Stomach (tissue), 4 donors: ENCODE measurements around the gene SPATA31E1.

Experiments used
- EP300 ChIP-seq: sonication (generic); formaldehyde crosslinking; IDR thresholded peaks from one replicate; pipeline ENCODE4 v1.6.1; 2017; ENCODE audit warnings: antibody characterized with exemption
- POLR2A ChIP-seq, 4 donors: fragments of 450-650 bp; IDR thresholded peaks; one replicate each; pipeline ENCODE4 v1.6.1; 2016; ENCODE audit warnings: antibody characterized with exemption in 4 of 4, control low read depth in 2 of 4, mild to moderate bottlenecking in 1 of 4, moderate library complexity in 1 of 4
- POLR2AphosphoS5 ChIP-seq, 3 donors: sonication (generic); formaldehyde crosslinking; IDR thresholded peaks; one replicate each; pipeline ENCODE4 v1.6.1; 2016; ENCODE audit warnings: antibody characterized with exemption in 3 of 3
- TF ChIP-seq, protein P1 (sequence below), 7 experiments: fragments of 450-650 bp in 4 of 7; fragments of 200-600 bp in 3 of 7; sonication (generic) in 3 of 7; IDR thresholded peaks; one replicate each; pipeline ENCODE4 v1.5.1; 2016 to 2019; ENCODE audit warnings: antibody characterized with exemption in 7 of 7, control low read depth in 2 of 7, mild to moderate bottlenecking in 1 of 7

DNA sequence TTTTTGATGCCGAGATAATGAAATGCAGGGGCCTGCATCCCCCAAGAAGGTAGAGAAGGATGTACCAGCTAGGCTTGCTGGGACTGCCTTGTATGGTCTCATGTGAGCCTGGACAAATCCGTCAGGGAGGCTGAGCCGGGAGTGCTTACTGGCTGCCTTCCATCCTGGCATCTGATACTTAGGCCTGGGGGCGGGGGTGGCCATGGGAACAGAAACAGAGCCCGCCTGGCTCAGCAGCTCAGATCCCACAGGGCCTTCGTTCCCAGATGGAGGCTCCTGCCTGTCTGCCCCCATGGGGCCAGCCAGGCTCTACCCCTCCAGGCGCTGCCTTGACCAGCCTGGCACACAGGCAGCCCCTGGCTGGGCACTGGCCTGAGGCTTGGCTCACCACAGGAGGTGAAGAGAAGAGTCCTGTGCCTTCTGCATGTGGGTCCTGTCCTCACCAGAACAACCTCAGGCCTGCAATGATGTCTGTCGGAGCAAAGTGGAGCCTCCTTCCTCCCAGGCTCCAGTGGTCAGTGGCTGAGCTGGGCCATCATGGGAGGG, 10.5 kb upstream of the SPATA31E1 start:
- TF ChIP-seq, protein P1, sequence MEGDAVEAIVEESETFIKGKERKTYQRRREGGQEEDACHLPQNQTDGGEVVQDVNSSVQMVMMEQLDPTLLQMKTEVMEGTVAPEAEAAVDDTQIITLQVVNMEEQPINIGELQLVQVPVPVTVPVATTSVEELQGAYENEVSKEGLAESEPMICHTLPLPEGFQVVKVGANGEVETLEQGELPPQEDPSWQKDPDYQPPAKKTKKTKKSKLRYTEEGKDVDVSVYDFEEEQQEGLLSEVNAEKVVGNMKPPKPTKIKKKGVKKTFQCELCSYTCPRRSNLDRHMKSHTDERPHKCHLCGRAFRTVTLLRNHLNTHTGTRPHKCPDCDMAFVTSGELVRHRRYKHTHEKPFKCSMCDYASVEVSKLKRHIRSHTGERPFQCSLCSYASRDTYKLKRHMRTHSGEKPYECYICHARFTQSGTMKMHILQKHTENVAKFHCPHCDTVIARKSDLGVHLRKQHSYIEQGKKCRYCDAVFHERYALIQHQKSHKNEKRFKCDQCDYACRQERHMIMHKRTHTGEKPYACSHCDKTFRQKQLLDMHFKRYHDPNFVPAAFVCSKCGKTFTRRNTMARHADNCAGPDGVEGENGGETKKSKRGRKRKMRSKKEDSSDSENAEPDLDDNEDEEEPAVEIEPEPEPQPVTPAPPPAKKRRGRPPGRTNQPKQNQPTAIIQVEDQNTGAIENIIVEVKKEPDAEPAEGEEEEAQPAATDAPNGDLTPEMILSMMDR (IDR thresholded peaks at IDR 0.05), result no peak
- TF ChIP-seq EP300 (no peak), POLR2A (IDR thresholded peaks at IDR 0.05) (no peak), POLR2AphosphoS5 (IDR thresholded peaks at IDR 0.05) (no peak)
